PC-3 (cell line): ENCODE measurements around the gene ZNF816. TPM values are rescaled to one million over a fixed set of nuclear protein-coding genes. Genes with fewer than 3 reads are reported as not detected.
A peak's percentile ranks its signal among the peaks of the same experiment; 100 is the strongest.

Experiments
- ATAC-seq: fragments of 200-7000 bp; cut with Tn5 transposase; 2 replicates; pipeline ENCODE4 v1.9.1; 2020; ENCODE audit warnings: mild to moderate bottlenecking, moderate library complexity
- BruUV-seq: library from RNA; stranded (reverse); fragments of 400-500 nt; replicated peaks from 2 replicates; lab custom pipeline; 2021; lab: Mats Ljungman, UMichigan
- CTCF ChIA-PET: fragments of 300-600 bp; sonication (Branson Sonifier 250); formaldehyde crosslinking; loops from one replicate; lab custom pipeline; 2022; ENCODE audit warnings: antibody characterized with exemption; lab: Charles Lee
- POLR2A ChIA-PET: fragments of 300-600 bp; sonication (Branson Sonifier 250); formaldehyde crosslinking; loops from one replicate; lab custom pipeline; 2022; ENCODE audit warnings: antibody characterized with exemption; ENCODE audit not compliant: unreplicated experiment; lab: Charles Lee
- DNase-seq: peaks from one replicate; pipeline ENCODE4 v3.0.0-alpha.2; 2015
- H2AFZ ChIP-seq: fragments of 300-600 bp; sonication (generic); 2 replicates; pipeline ENCODE4 v1.6.0; 2016; ENCODE audit warnings: antibody characterized with exemption, low read length
- H3F3A ChIP-seq: fragments of 300-600 bp; sonication (generic); one replicate; pipeline ENCODE4 v1.6.0; 2017; ENCODE audit warnings: antibody characterized with exemption, low read length, control low read depth, mild to moderate bottlenecking; ENCODE audit not compliant: unreplicated experiment
- H3K27ac ChIP-seq: fragments of 300-600 bp; sonication (generic); 2 replicates; pipeline ENCODE4 v1.5.1; 2016; ENCODE audit warnings: mild to moderate bottlenecking, low read length
- H3K27me3 ChIP-seq: fragments of 300-600 bp; sonication (generic); 2 replicates; pipeline ENCODE4 v1.6.1; 2016; ENCODE audit warnings: low read length, mixed read lengths
- H3K36me3 ChIP-seq: fragments of 300-600 bp; sonication (generic); 2 replicates; pipeline ENCODE4 v1.6.1; 2016; ENCODE audit warnings: low read depth, mixed run types, low read length, mixed read lengths
- H3K4me1 ChIP-seq: fragments of 300-600 bp; sonication (generic); 2 replicates; pipeline ENCODE4 v1.5.1; 2016; ENCODE audit warnings: low read length; ENCODE audit not compliant: insufficient read depth
- H3K4me2 ChIP-seq: fragments of 300-600 bp; sonication (generic); 2 replicates; pipeline ENCODE4 v1.6.0; 2016; ENCODE audit warnings: low read length
- H3K4me3 ChIP-seq: fragments of 300-600 bp; sonication (generic); 2 replicates; pipeline ENCODE4 v1.5.1; 2016; ENCODE audit warnings: mild to moderate bottlenecking, low read length, mixed read lengths
- H3K79me2 ChIP-seq: fragments of 300-600 bp; sonication (generic); 2 replicates; pipeline ENCODE4 v1.6.1; 2017; ENCODE audit warnings: low read length, mixed read lengths
- H3K9ac ChIP-seq: fragments of 300-600 bp; sonication (generic); 2 replicates; pipeline ENCODE4 v1.6.0; 2016; ENCODE audit warnings: mild to moderate bottlenecking, low read length
- H3K9me2 ChIP-seq: fragments of 300-600 bp; sonication (generic); replicated peaks from 2 replicates; pipeline ENCODE4 v1.6.1; 2016; ENCODE audit warnings: mixed run types, low read length, mixed read lengths
- H3K9me3 ChIP-seq: fragments of 300-600 bp; sonication (generic); 2 replicates; pipeline ENCODE4 v1.6.1; 2016; ENCODE audit warnings: low read length, mixed read lengths
- H4K20me1 ChIP-seq: fragments of 300-600 bp; sonication (generic); 2 replicates; pipeline ENCODE4 v1.6.1; 2016; ENCODE audit warnings: low read length, mixed read lengths
- EZH2 ChIP-seq: fragments of 300-600 bp; sonication (generic); IDR thresholded peaks from one replicate; pipeline ENCODE4 v1.6.1; 2017; ENCODE audit warnings: antibody characterized with exemption, mild to moderate bottlenecking, low read length; ENCODE audit not compliant: unreplicated experiment
- EZH2phosphoT487 ChIP-seq: fragments of 300-600 bp; sonication (generic); IDR thresholded peaks from 2 replicates; pipeline ENCODE4 v1.6.1; 2018; ENCODE audit warnings: mild to moderate bottlenecking, antibody characterized with exemption, low read length, borderline replicate concordance
- intact Hi-C: fragments of 100-400 bp; cut with micrococcal nuclease; formaldehyde crosslinking; loops from 2 replicates; pipeline ENCODE4 v1.9.0; 2023
- total RNA-seq: library from RNA; depleted of rRNA; stranded (reverse); fragments of >200 nt; gene quantifications from 2 replicates; pipeline ENCODE4 v1.2.3, GENCODE V29; 2014
- TF ChIP-seq, protein P1 (sequence below): fragments of 300-600 bp; sonication (generic); conservative IDR thresholded peaks from 2 replicates; pipeline ENCODE4 v1.5.1; 2017; ENCODE audit warnings: antibody characterized with exemption, low read depth, mild to moderate bottlenecking, low read length

The ZNF816 gene
- total RNA-seq, 1 experiment from 2014 or later, result 10.2 TPM

DNA sequence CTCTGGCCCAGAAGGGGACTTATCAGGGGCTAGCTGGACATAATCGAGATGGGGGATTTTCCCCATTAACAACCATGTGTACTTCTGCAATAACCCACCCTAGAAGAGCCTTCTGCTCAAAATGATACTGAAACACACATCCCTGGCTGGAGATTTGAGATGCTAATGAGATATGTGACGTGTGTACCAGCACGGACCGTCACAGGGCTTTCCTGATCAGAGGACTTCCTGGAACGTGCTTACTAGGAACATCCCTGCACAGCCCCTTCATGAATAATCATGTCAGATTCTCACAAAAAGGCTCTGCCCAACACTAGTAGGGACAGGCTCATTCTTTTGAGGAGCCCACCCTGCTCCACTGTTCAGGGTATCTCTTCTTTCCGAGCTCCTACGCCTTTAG, 44.5 kb upstream of the ZNF816 start:
- ChIA-PET CTCF (no interaction called here), POLR2A (no interaction called here)
- Histone ChIP-seq H3K9me2 (no peaks in the 10 kb centered on the region), H3K79me2 (no peaks in the 10 kb centered on the region), H3K27ac (no peak overlapping the region), H3K27me3 (no peaks in the 10 kb centered on the region), H3K36me3 (no peaks in the 10 kb centered on the region), H2AFZ (no peak overlapping the region), H3K4me1 (peaks cover 4% of the 10 kb centered on the region), H4K20me1 (no peaks in the 10 kb centered on the region), H3K9ac (no peak overlapping the region), H3F3A (no peaks in the 10 kb centered on the region), H3K9me3 (peaks cover 10% of the 10 kb centered on the region), H3K4me2 (no peak overlapping the region), H3K4me3 (no peak overlapping the region)
- ATAC-seq (no peak), DNase-seq (no peak)
- intact Hi-C loops, result no loop called here
- TF ChIP-seq, protein P1, sequence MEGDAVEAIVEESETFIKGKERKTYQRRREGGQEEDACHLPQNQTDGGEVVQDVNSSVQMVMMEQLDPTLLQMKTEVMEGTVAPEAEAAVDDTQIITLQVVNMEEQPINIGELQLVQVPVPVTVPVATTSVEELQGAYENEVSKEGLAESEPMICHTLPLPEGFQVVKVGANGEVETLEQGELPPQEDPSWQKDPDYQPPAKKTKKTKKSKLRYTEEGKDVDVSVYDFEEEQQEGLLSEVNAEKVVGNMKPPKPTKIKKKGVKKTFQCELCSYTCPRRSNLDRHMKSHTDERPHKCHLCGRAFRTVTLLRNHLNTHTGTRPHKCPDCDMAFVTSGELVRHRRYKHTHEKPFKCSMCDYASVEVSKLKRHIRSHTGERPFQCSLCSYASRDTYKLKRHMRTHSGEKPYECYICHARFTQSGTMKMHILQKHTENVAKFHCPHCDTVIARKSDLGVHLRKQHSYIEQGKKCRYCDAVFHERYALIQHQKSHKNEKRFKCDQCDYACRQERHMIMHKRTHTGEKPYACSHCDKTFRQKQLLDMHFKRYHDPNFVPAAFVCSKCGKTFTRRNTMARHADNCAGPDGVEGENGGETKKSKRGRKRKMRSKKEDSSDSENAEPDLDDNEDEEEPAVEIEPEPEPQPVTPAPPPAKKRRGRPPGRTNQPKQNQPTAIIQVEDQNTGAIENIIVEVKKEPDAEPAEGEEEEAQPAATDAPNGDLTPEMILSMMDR, result no peak
- TF ChIP-seq EZH2phosphoT487 (no peak), EZH2 (no peak)
- BruUV-seq, result no TSS peak

DNA sequence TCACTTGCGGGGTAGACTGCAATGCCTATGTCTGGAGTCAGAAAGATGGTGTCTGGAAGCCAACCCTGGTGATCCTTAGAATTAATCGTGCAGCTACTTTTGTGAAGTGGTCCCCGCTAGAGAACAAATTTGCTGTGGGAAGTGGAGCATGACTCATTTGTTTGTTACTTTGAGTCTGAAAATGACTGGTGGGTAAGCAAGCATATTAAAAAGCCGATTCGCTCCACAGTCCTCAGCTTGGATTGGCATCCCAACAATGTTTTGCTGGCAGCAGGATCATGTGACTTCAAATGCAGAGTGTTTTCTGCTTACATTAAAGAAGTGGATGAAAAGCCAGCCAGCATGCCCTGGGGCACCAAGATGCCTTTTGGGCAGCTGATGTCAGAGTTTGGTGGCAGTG, 41.6 kb upstream of the ZNF816 start:
- Histone ChIP-seq H3K4me1 (peaks cover 4% of the 10 kb centered on the region), H3K27me3 (no peaks in the 10 kb centered on the region), H4K20me1 (no peaks in the 10 kb centered on the region), H3K9me3 (no peaks in the 10 kb centered on the region; the same call in 1 of the 2 replicates), H3K4me3 (no peak overlapping the region), H3F3A (no peaks in the 10 kb centered on the region), H3K9me2 (no peaks in the 10 kb centered on the region), H2AFZ (no peak overlapping the region), H3K36me3 (no peaks in the 10 kb centered on the region), H3K79me2 (no peaks in the 10 kb centered on the region), H3K9ac (no peak overlapping the region), H3K4me2 (no peak overlapping the region), H3K27ac (no peak overlapping the region)
- BruUV-seq, result no TSS peak
- ChIA-PET POLR2A (no interaction called here), CTCF (no interaction called here)
- DNase-seq, result no peak
- TF ChIP-seq, protein P1, result no peak
- TF ChIP-seq EZH2, result no peak
- TF ChIP-seq EZH2phosphoT487, result no peak
- intact Hi-C loops, result no loop called here
- peak; percentile 33; the same call in 1 of the 2 replicates for ATAC-seq

DNA sequence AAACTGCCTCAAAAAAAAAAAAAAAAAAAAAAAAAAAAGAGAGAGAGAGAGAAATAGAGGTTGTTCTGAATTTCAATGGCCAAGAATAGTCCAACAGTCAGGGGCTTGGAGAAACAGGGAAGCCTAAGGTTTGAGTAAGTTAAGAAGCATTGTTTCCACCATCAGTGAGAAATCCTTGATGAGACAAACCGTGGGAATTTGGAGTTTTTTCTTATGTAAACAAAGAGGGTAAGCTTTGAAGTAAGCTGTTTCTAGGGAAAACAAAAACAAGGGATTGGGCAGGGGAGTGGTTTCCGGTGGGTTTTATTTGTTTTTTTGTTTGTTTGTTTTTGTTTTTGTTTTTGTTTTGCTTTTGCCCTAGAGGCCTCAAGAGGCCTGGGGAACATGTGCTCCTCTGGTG, 39.8 kb upstream of the ZNF816 start:
- H3K36me3 ChIP-seq, result no peaks in the 10 kb centered on the region

More for the DNA sequence above, 39.8 kb upstream of the ZNF816 start:
- POLR2A ChIA-PET, result no interaction called here
- no peak overlapping the region for H3K27ac ChIP-seq
- H3K9ac ChIP-seq, result no peak overlapping the region
- DNase-seq, result no peak
- peaks cover 5% of the 10 kb centered on the region for H3K9me3 ChIP-seq
- BruUV-seq, result no TSS peak
- TF ChIP-seq EZH2phosphoT487, result no peak
- TF ChIP-seq, protein P1, result no peak
- TF ChIP-seq EZH2, result no peak
- no peak overlapping the region for H3K4me3 ChIP-seq
- H3K27me3 ChIP-seq, result no peaks in the 10 kb centered on the region
- no peak for ATAC-seq
- no peaks in the 10 kb centered on the region for H4K20me1 ChIP-seq
- no peaks in the 10 kb centered on the region for H3K9me2 ChIP-seq
- H3K4me1 ChIP-seq, result peaks cover 4% of the 10 kb centered on the region
- H3K4me2 ChIP-seq, result no peak overlapping the region
- intact Hi-C loops, result no loop called here
- no peaks in the 10 kb centered on the region for H3F3A ChIP-seq
- no peaks in the 10 kb centered on the region for H3K79me2 ChIP-seq
- no peak overlapping the region for H2AFZ ChIP-seq
- CTCF ChIA-PET, result no interaction called here
